NCI-H345 treated with DMSO at 0.1 percent for 48 hours (cell line): ENCODE results near the gene KITLG.
"Not testable (repeated sequence)": the region's sequence is repeated elsewhere in the genome, so short reads cannot be mapped to it uniquely, and the experiment has no call there.

Experiments
- DNase-seq: peaks from one replicate; lab custom pipeline; 2025; ENCODE audit not compliant: unreplicated experiment; lab: John Stamatoyannopoulos, UW

KITLG gene

DNA sequence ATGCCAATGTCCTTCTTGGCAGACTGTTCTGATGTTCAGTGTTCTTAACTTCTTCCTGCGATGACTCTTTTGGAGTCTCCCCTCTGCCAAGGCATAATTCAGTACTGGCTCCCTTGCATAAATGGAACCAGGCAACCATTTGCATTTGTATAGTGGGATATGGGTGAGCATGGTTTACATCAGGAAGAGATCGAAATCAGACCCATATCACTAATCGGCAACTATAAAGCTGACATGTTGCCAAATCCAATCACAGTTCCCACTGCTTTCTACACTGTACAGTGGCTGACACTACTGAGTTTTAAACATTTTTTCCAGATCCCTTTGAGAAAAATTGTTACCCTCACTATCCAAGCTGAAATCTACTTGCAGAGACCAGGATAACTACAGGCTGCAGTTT is 83.8 kb downstream of the KITLG start:
- DNase-seq = no peak

DNA sequence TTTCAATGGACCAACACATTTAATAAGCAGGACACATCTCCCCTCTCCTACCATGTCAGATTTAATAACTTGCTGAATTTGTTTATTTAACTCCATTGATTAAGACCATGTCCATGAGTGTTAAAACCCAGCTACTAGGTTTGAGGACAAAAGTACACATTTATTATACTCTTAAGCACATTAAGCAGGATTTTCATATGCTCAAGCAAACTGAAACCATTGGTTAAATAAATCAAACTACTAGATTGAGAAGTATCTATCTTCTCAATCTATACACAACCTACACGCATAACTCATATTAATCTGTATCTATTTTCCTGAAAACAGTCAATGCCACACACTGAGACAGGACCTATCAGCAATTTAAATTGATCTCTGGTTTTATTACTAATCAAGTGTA is 85.2 kb downstream of the KITLG start:
- DNase-seq = no peak

DNA sequence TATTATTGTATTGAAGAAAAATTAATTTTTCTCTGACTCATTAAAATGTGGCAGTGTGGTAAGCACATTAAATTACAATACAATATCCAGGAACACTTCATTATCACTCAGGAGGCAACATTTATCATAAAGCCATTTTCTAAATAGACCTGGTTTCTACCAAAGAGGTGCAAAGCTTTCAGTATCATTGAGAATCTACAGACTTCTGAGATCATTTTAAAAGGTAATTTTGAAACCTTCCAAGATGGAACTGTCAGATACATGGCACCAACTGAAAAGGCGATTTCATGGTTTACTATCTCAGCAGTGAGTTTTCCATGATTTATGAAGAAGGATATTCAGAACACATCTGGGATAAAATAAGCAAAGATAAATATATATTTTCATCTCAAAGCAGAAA is 85.8 kb downstream of the KITLG start:
- no peak for DNase-seq

GRCh38 chr12:88493636-88494035 is 86.6 kb downstream of the KITLG start:
- DNase-seq = no peak

DNA sequence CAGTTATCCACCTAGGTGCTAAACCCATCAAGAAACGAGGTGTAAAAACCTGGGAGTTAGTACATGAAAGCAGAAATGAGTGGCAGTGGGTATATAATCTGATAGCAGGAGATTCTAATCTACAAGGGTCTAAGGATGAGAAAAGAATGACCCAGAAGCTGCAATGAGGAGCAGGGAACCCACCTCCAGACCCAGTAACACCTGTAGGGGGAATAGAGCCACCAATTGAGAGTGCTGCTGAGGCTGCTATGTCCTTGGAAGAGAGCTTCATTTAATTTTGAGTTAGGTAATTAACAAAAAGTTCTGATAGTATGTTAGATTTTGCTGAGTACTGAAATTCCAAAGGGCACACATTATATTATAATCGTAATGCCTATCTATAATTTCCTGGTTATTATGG is 89.8 kb downstream of the KITLG start:
- DNase-seq = no peak

DNA sequence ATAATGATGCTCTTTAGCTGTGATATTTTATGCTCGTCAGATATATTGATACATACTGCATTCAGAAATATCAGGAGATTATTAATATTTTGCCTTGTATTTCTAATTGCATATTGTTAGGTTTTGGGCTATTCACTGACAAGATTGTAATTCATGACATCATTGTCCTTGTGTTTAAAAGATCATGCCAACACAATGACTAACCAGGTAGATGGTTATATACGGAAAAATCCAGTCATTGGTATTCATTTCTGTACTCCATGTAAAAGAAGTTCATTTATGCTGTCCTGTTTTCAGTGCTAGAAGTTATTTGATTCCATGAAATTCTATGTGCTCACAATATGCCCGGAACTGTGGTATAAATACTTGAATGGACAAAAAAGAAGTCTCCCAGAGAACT is 107.5 kb downstream of the KITLG start:
- DNase-seq = no peak

- DNase-seq = no peak
Measured at GRCh38 chr12:88472248-88472647, 108.0 kb downstream of the KITLG start.

DNA sequence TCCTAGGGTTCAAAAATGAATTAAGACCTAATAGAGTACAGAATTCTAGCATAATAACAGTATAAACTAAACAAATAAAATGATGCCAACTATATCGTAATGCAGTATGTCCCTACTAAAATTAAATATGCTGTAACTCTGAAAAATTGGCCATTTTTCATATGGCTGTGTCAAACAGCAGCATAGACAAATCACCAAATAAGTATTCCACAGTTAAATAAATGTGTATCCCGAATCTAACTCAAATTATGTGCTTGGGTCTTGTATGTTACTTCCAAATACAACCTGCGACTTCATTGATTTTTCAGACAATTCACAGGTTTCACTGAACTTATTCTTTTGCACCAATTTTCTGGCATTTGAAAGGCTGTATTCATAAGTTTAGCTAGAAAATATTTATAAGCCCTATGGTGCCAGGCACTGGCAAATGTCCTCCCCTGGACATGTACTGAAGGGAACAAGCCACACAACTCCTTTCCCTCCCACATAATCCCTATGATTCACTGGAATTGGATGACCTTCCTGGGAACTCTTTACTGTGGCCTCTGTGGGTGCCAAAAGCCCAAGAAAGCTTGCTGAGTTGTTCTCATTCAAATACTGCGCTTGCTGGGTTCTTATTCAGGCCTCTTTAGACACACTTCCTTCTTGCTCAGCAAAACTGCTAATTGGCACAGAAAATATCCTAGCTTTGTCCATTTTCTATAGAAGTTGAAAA is 108.8 kb downstream of the KITLG start:
- DNase-seq = no peak

GRCh38 chr12:88469154-88469553 is 111.1 kb downstream of the KITLG start:
- DNase-seq = no peak

- DNase-seq = no peak
Measured at GRCh38 chr12:88468581-88468980, 111.7 kb downstream of the KITLG start.

DNA sequence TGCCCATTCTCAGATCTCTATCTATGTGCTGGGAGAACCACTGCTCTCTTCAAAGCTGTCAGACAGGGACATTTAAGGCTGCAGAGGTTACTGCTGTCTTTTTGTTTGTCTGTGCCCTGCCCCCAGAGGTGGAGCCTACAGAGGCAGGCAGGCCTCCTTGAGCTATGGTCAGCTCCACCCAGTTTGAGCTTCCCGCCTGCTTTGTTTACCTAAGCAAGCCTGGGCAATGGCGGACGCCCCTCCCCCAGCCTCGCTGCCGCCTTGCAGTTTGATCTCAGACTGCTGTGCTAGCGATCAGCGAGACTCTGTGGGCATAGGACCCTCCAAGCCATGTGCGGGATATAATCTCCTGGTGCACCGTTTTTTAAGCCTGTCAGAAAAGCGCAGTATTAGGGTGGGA is 113.6 kb downstream of the KITLG start:
- not testable (repeated sequence) for DNase-seq

GRCh38 chr12:88458327-88458726 is 121.9 kb downstream of the KITLG start:
- DNase-seq = no peak

- DNase-seq = no peak
Measured at GRCh38 chr12:88453323-88453722, 126.9 kb downstream of the KITLG start.

DNA sequence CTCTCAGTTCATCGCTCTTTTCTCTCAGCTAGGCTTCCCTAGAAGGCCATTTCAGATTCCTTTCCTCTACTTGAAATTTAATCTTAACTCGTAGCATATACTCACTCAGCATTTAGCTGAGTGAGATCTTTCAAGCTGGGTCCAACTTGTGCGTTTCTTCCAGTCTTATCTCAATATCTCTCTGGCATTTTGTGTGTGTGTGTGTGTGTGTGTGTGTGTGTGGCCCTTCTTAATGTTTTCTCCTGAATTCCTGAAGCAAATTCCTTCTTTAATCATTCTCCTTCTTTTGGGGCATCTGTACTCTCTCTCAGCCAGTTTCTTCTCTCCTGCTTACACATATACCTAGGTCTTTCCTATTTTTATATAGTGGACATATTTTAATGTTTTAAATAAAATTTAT is 129.1 kb downstream of the KITLG start:
- DNase-seq = no peak

GRCh38 chr12:88450136-88450535 is 130.1 kb downstream of the KITLG start:
- no peak for DNase-seq

DNA sequence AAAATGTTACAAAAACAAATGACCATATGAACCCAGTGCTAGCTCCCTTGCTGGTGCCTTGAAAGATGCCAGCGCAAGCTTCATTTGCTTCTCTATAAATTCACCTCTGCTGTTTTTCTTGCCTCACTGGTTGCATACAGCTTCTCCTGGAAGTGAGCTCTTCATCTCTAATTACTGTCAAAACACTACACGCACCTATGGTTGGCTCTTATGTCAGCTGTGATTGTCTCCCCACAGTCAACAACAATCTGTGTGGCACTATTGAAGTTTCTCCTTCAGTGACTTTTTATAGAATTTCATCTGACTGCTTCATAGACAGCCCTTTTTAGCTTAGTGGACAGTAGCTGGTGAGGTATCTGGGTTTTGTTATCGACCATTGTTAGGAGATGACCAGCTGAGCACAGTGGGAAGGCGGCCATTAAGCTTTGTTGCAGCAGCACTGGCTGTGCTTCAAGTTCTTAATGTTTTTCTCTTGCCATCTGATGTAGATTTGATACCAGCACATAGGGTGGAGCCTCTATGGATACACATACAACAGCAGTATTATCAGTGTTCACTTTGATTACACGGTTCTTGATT is 131.8 kb downstream of the KITLG start:
- DNase-seq = peak; percentile 100

GRCh38 chr12:88445705-88446394 is 134.4 kb downstream of the KITLG start:
- DNase-seq = no peak

DNA sequence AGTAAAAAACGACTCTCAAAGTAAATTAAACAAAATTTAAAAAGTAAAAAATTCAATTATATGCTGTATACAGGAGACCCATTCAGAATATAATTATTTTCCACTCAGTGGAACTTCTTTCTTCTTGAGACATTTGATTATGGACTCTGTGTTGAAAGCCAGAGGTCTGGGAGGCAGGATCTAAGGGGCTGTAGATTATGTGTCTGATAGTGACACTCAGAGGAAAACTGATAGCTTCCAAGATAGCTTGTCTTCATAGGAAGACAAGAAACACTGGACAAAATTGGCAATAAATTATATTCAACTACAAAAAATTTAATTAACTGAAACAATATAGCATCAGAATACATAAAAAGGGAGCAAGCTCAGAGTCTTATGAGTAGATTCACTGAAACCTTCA is 135.8 kb downstream of the KITLG start:
- no peak for DNase-seq
